Measurements from ENCODE around the gene HMGXB3.

HMGXB3 gene

DNA sequence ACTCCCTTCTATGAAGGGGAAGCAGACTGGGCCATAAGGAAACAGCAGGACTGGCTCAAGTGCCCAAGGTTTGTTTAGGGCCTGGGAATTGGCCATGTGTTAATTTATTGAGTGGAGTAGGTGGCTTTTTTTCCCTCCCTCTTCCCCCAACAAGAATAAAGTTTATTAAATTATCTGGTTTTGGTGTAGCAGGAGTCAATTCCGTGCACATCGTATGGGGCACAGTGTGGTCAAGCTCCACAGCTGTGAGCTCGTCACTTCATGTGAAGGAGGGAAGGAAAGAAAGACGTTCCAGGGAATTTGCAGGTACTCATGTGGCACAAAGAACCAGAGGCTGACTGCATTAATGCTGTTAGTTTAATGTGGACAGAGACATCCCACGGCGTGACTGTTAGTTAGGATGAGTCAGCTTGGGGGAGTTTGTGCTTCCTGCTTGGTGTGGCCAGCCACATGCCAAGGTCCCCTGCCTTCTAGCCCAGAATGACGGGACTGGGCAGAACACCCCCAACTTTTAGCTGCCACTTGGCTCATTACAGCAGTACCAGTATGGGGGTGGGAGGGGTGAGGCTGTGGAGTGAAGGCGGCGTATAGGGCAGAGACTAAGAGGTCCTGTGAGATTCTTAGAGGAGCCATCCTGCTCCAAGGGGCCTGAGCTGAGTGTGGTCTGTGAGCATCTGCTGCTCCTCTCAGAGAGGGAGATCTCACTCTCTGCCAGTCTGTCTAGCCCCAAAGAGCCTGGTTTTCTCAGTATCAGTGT lies 52.6 kb downstream of the HMGXB3 start:
- no peak for DNase-seq

DNA sequence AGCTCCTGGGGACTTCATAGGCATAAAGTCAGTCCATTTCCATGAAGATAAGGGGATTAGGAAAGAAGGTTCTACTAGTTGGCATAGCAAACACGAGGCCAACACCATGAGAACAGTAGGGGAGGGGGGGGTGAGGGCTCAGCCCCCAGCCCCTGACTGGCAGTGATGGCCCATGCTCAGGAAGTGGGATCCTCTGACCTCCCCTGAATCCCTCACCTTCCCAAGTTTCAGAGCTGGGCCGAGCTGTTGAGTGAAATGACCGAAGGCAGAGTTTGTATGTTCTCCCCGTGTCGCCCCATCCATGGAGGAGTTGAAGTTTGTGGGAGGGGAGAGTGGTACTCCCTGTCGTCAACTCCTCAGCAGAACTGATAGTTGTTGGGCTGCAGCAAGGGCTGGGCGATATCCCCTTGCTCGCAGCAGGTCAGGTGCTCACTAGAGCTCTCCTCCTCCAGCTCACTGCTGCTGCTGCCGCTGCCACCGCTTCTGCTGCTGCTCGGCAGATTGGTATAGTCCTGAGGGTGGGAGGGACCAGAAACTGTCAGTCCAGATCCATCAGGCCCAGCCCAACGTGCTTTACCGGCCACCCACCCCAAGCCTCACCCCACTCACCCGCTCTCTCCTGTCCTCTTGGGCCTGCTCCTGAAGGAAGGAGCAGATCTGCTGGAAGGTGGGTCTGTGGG lies 53.3 kb downstream of the HMGXB3 start:
- no peak for DNase-seq

DNA sequence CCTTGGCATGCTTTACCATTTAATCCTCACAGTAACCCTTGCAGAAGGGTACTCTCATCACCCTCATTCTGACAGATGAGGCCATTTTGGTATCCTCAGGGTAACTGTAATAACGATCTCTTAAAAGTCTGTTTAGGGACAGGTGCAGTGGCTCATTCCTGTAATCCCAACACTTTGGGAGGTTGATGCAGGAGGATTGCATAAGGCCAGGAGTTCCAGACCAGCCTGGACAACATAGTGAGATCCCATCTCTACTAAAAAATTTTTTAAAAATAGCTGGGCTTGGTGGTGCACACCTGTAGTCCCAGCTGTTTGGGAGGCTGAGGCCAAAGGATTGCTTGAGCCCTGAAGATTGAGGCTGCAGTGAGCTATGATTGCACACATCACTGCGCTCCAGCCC lies 54.0 kb downstream of the HMGXB3 start:
- DNase-seq: no peak

DNA sequence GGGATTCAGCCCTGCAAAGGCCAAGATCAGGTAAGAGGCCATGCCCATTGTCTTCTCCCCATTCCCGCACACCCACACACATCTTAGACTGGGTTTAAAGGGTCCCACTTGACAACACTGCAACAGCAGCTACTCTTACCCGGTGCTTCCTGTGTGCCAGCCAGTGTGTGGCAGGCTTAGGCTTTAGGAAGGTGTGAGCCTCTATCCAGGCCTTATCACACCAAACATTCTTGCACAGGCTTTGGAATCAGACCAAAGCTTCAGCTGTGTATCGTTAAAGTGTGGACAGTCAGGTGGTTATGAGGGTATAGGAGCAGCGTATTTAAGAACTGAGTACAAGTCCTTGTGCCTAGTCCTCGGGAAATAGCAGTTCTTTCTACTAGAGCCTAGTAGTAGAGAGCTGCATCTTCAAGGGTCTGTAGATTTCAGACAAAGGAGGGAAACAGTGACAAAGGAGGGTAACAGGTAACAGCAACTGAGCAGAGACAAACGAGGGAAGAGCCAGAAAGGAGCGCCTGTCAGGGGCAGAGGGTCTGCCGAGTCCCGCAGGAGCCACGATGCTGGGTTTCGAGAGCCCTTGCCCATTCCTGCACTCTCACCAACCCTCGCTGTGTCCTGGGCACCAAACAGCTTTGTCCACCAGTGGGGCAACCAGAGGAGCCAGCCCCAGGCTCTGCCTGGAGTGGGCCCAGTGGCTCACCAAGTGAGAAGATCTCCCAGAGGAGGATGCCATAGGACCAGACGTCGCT lies 55.0 kb downstream of the HMGXB3 start:
- no peak for DNase-seq

DNA sequence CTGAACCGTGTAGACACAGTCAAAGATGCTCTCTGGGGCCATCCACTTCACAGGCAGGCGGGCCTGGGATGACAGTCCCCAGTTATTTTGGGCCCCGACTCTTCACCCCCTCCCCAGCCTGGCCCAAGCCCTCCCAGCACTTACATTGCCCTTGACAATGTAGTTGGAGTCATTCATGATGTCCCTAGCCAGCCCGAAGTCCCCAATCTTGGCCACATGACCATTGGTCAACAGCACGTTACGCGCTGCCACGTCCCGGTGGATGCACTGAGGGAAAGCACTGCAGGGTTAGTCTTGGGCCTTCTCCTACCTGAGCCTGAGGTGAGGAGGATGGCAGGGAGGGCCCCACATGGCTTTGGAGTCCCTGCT lies 55.5 kb downstream of the HMGXB3 start:
- no peak for DNase-seq

DNA sequence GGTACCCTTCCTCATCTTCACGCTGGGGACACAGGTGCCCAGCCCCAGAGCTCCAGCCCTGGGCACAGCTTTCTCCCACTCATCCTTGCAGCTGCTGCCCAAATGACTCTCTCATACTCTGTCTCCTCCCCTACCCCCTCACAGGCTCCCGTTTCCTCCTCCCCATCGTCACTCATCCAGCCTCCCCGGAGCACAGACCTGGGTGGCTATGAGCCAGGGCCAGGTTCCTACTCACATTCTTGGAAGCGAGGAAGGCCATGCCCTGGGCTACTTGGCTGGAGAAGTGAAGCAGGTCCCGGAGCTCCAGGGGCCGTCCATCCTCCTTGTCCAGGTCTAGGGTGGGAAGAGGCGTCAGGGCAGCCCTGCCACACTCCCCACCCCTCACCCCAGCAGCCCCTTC lies 56.5 kb downstream of the HMGXB3 start:
- DNase-seq: no peak

DNA sequence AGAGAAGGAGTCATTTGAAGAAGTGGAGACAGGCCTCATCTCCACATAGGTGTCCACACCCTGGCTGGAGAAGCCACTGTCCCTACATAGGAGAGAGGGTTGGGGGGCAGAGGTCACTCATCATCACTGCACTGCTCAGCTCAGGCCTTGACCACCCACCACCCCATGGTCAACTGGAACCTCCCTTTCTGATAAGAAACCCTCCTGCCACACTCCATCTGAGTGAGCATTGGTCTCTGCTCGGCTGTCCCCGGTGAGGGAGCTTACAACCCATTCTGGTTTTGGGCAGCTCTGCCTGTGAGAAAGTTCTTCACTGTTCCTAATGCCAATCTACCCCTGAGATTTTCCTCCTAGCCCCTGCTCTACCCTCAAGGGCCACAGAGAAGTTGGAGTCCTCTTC lies 57.0 kb downstream of the HMGXB3 start:
- no peak for DNase-seq

DNA sequence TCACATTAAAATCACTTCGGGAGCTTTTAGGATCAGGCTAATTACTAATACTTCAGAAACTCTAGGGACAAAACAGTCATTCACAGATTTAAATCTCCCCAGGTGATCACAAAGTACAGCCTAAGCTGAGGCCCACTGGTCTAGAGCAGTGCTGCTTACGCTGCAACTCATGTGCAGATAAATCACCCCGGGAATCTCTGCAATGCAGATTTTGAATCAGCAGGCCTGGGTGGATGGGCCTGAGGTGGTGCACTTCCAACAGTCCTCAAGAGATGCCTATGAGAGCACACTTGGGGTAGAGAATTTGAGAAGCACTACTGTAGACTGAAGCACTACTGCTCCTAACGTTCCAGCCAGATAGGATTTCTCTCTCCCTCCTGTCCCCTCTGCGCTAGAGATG lies 57.5 kb downstream of the HMGXB3 start:
- no peak for DNase-seq

DNA sequence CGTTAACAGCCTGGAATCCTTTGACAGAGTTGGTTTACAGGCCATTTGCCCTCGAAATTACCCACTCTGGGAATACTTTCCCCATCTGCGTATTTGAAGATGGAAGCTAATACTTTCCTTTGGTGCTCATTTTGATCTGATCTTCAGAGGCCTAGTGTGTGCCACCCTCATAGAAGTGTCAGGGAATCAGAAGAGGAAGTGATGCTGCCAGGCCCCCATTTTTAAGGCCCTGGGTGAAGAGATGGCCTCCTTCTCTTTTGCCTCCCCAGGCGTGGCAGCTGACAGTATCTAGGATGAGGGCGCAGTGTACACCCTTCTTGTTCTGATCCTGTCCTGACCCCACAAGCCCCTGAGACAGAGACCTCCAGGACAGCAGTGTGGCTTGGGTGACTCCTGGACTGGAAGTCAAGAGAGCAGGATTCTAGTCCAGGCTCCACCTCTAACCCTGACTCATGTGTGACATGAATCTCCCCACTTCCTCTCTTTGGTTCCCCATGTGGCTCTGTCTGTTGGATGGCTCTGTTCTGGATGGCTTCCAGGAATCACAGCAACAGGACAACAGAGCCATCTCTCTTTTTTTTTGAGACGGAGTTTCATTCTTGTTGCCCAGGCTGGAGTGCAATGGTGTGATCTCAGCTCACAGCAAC lies 58.1 kb downstream of the HMGXB3 start:
- no peak for DNase-seq

DNA sequence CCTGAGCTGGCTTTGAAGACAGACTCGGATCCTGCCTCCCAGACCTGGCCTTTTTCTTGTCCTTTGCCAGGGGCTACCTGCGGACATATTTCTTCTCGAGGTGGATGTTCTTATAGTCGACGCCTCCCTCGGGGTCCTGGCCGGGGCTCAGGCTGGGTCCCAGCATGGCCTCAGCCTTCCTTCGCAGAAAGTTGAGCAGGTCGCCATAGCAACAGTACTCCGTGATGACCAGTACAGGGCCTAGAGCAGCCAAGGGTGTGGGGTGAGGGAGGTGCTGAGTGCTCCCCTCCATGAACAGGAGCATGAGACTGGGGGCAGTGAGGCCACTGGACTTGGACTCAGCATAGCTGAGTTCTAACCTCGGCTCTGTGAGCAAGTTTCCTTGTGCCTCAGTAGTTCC lies 59.1 kb downstream of the HMGXB3 start:
- DNase-seq: no peak

DNA sequence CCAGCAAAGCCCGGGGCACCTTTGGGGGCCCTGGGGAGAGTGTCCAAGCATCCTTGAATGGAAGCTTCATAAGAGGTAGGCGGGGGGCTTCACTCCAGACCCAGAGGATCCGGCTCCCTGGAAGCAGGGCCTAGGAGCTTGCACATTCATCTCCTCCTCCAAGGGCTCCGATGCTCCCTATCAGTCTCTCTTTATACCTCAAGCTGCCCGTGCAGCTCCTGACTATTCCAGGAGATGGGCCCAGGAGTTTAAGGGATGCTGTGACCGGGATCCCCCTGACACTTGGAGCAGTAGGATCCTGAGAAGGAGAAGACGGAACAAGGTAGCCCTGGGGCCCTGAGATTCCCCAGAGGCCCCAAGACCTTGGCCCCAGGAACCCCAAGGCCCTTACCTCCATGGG lies 59.9 kb downstream of the HMGXB3 start:
- DNase-seq: no peak

DNA sequence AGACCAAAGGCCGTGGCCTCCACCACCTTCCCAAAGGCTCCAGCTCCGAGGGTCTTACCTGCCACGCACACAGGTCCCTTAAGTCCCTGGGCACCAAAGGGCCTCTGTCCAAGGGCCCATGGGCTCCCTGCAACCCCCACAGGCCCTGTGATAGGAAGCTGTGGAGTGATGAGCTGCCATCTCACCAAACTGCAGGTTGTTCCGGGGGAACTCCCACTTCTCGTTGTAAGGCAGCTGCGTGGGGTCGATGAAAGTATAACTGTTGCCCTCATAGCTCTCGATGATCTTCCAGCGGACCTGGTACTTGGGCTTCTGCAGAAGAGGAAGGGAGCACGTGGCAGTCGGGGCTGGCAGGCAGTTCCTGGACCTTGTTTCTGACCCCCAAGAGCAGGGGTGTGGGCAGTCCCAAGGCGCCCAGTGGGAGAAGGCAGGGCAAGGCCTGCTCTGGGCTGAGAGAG lies 61.0 kb downstream of the HMGXB3 start:
- no peak for DNase-seq

DNA sequence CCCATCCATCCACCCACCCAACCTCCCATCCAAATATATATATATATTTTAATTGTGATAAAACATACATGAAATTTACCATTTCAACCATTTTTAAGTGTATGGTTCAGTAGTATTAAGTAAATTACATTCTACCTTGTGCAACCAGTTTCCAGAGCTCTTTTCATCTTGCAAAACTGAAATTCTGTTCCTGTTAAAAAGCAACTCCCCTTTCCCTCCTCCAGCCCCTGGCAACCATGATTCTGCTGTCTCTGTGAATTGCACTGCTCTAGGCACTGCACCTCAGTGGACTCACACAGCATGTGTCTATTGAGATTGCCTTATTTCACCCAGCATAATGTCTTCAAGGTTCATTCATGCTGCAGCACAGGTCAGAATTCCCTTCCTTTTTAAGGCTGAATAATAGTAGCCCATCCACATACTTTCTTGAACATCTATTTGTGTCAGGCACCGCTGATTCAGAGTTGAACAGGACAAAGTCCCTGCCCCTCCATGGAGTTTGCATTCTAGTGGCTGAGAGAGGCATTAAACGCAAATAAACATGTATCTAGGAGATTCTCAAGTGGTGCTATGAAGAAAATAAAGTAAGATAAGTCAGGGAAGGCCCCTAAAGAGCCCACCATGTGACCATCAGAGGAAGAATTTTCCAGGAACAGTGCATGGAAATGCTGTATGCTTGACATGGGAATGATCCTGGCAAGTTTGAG lies 61.8 kb downstream of the HMGXB3 start:
- DNase-seq: no peak

DNA sequence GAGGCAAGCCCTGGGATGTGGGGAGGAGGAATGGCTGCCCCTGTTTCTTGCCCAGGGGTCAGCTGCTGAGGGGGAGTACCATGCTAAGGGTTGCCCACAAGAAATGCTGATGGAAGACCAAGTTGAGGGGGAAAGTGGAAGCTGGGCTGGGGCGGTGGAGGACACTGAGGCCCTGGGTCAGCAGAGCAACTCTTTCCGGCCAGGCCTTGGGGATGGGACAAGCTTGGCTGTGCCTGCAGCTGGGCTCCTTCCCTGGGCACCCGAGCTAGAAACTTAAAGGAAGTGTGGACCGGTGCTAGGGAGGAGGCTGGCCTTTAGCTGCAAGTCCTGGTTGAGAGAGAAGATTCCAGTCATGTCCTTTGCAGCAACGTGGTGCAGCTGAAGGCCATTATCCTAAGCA lies 63.1 kb downstream of the HMGXB3 start:
- no peak for DNase-seq

DNA sequence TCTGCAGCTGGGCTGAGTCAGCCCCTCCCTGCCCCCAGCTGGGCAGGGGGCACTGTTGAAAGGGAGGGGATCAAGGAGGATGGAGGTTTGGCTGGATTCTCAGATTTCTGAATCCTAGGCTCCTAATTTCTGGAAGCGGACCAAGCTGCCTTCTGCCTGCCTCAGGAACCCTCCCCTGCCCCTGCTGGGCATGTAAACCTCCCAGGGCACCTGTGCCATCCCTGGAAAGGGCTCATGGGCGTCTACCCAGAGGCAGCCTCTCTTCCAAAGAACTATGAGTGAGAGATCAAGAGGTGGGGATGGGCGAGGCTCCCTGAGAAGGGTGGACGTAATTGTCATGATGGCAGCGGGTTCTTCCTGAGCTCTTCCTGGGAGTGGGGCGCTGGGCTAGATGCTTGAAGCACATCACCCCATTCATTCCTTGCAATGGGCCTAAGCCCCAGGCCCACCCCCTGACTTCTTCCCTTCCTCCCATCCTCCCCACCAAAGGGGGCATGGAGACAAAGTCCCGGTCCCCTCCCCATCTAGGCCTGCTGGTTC lies 64.2 kb downstream of the HMGXB3 start:
- no peak for DNase-seq

DNA sequence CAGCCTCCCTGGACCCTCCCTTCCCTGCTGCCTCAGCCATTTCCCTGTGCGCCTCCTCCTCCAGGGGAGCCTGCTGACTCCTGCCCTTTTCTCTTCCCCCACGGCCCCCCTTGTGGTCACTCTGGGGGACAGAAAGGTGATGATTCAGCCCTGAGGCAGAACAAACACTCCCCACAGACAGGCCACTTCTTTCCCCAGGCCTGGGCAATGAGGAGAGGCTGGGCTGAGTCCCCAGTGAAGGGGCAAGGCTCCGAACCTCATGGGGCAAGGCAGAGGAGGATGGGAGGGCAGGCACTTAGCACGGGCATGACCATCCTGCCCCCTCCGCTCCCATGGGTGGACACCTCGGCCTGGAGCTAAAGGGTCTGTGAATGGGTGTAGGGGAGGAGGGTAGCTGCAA lies 64.8 kb downstream of the HMGXB3 start:
- DNase-seq: no peak

DNA sequence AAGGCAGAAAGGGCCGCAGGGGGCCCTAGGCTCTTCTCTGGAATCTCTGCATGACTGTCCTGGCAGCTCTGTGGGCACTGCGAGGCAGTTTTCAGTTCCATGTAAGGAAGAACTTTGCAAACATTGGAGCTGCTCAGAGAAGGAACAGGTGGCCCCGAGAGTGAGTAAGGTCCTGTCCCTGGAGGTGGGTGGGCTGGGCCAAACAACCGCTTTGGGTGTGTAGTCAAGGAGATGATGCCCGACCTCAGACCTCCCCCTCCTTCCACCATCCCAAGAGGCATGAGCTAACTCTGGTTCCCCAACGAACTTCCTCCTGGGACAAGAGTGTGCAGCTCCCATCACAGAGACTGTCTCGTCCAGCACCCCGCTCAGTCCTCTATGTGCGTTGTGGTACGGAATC lies 65.3 kb downstream of the HMGXB3 start:
- DNase-seq: no peak

DNA sequence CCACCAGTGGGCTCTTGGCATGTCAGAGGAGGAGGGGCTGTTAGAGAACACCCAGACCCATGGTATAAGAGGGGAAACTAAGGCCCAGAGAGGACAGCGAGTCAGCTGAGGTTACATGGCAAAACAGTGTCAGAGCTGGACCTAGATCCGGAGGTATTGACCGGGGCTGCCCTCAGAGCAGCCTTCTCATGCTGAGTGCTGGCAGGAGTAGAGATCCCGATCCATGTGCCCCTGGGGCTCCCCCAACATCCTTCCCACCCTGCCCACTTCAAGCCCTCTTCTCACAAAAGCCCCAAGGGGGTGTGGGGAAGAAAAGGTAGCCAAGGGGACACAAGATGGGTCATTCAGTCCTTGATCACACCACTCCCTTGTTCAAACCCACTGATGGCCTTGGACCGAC lies 65.9 kb downstream of the HMGXB3 start:
- DNase-seq: no peak

DNA sequence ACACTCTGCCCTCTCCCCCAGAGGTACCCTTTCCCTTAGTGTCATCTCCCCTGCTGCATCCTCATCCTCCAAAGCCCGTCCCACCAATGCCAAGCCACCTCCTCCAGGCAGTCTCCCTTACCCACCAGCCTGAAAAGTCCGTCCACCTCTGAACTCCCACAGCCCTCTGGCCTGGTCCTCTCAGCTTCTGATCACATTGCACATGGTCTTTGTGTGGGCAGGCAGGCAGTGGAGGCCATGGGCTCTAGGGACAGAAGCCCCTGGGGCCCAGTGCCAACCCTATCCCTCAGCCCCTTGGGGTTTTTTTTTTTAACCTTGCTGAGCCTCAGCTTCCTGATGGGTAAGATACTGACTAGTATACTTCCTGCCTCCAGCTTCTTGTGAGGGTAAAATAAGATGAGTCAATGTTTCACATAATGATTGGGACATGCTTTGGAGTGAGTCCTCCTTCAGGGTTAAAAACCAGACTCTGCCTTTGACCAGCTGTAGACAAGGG lies 66.4 kb downstream of the HMGXB3 start:
- no peak for DNase-seq

DNA sequence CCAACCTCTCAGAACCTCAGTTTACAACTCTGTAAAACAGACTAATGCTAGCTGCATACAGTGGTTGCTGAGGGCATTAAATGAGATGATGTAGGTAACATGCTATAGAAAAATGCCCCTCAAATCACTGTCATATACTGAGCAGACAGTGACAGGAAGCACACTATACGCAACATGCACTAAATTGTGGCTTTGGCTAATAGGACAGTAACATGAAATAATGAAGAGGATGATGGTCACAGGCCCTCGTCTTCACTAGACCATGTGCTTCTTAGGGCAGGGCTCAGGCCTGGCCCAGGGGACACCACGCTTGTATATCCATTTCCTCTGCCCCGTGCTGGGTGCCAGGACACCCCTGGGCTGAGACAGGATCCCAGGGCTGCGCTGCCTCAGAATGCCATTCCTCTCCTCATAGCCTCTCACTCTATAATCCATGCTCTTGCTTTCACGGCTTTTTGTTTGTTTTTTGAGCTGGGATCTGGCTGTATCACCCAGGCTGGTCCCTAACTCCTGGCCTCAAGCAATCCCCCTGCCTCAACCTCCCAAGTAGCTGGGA lies 66.9 kb downstream of the HMGXB3 start:
- DNase-seq: no peak

DNA sequence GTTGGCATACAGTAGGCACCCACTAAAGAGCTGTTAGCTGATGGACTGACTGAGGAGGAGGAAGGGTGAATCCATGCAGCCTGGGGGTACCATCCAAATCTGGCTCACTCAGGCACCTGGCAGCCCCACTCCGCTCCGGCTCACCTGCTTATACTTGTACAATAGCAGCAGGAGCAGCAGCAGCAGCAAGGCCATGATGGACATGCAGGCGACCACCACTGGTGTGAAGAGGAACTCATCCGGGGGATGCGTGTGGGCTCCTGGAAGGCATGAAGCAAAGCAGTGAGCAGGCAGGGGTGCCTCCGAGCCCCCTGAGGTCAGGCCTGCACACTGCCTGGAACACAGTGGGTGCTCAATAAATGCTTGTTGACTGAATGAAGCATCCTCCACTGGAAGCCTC lies 67.5 kb downstream of the HMGXB3 start:
- DNase-seq: no peak

DNA sequence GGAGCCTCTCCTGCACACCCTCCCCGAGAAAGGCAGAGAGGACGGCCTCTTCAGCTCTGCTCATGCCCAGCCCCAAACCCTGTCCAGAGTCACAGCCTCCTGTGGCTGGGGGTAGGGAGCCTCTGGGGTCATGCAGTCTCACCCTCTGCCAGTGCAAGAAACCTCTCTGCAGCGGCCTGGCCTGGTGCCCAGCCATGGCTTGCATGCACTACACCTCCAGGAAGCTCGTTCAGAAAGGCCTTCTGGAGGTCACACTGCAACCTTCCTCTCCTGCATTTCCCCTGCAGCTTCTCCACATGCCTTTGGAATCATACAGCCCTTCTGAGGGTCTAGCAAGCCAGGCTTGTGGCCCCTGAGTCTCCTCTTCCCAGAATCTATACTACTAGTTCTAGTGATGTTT lies 67.9 kb downstream of the HMGXB3 start:
- DNase-seq: no peak

Measured in NCI-H526 treated with DMSO at 0.1 percent for 48 hours (cell line).